ENCODE data around the gene C1orf122.

DNA sequence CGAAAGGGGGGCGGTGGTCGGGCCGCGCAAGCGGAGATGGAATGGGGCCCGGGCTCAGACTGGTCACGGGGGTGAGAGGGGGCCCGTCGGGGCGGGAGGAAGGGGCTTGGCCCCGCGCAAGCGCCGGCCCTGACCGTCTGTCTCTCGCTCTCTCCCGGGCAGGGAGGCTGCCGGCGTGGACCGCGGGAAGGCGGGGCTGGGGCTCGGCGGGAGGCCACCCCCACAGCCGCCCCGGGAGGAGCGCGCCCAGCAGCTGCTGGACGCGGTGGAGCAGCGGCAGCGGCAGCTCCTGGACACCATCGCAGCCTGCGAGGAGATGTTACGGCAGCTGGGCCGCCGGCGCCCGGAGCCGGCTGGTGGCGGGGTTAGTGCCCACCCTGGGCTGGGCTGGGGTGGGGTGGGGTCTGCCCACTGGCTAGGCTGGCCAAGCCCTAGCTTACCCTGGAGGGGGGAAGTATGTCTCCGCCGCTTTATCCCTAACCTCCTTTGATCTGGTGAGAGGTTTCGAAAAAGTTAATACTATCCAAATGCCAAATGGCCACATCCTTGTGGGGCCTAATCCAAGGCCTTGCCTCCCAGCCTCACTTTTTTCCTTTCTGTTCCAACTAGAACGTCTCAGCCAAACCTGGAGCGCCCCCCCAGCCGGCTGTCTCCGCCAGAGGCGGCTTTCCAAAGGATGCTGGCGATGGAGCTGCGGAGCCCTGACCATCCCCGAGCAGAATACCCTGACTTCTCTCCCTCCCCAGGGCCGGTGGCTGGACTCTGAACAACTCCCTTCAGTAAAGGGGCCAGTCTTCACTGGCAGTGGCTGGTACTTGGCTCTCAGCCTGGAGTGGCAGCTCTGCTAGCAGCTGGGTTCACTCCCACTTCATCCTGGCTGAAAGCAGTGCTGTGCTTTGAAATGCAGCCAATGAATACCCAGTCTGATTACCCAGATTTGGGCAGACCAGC lies 1.1 kb downstream of the C1orf122 start:
- TF ChIP-seq GATA2 (IDR thresholded peaks at IDR 0.05; ENCODE audit: low read depth, low read length) (no peak), GATA3 (IDR thresholded peaks at IDR 0.05; ENCODE audit: low read depth, low read length) (no peak)
